Memory B cell (primary cell): Measurements from ENCODE around the gene TNS4.

Experiments
- ATAC-seq: fragments of 150-1000 bp; cut with Tn5 transposase; 2 replicates; pipeline ENCODE4 v1.10.0; 2021; ENCODE audit warnings: low read depth, mild to moderate bottlenecking, moderate library complexity
- DNase-seq, 2 donors: peaks; one replicate each; pipeline ENCODE4 v3.0.0; 2022; ENCODE audit warnings: low spot score in 2 of 2
- H3K27ac Mint-ChIP-seq: one replicate; pipeline ENCODE4 v1.8.0; 2022; ENCODE audit warnings: mild to moderate bottlenecking, moderate library complexity, mixed read lengths
- H3K27me3 Mint-ChIP-seq: one replicate; pipeline ENCODE4 v1.8.0; 2022; ENCODE audit warnings: mixed read lengths
- H3K36me3 Mint-ChIP-seq: one replicate; pipeline ENCODE4 v1.8.0; 2022; ENCODE audit warnings: mild to moderate bottlenecking, mixed read lengths
- H3K4me1 Mint-ChIP-seq: one replicate; pipeline ENCODE4 v1.8.0; 2022; ENCODE audit warnings: mixed read lengths
- H3K4me3 Mint-ChIP-seq: one replicate; pipeline ENCODE4 v1.8.0; 2022; ENCODE audit warnings: mild to moderate bottlenecking, moderate library complexity, mixed read lengths
- H3K9me3 Mint-ChIP-seq: one replicate; pipeline ENCODE4 v1.8.0; 2022; ENCODE audit warnings: mixed read lengths

The TNS4 gene

GRCh38 chr17:40431231-40431602 lies 70.2 kb downstream of the TNS4 start:
- Mint-ChIP-seq H3K4me3 (no peak overlapping the region), H3K27me3 (peaks cover 4% of the 10 kb centered on the region), H3K9me3 (no peaks in the 10 kb centered on the region), H3K36me3 (no peaks in the 10 kb centered on the region), H3K27ac (no peak overlapping the region), H3K4me1 (no peaks in the 10 kb centered on the region)
- DNase-seq (no peak), ATAC-seq (no peak)

GRCh38 chr17:40430272-40431230 lies 70.9 kb downstream of the TNS4 start:
- Mint-ChIP-seq H3K4me1 (no peaks in the 10 kb centered on the region), H3K27me3 (peaks cover 4% of the 10 kb centered on the region), H3K36me3 (no peaks in the 10 kb centered on the region), H3K9me3 (no peaks in the 10 kb centered on the region), H3K4me3 (no peak overlapping the region), H3K27ac (no peak overlapping the region)
- ATAC-seq = no peak
- DNase-seq = no peak

GRCh38 chr17:40427002-40427491 lies 74.4 kb downstream of the TNS4 start:
- Mint-ChIP-seq H3K27ac (no peak overlapping the region), H3K27me3 (peaks cover 3% of the 10 kb centered on the region), H3K9me3 (no peaks in the 10 kb centered on the region), H3K4me3 (no peak overlapping the region), H3K4me1 (no peaks in the 10 kb centered on the region), H3K36me3 (no peaks in the 10 kb centered on the region)
- DNase-seq = no peak
- ATAC-seq = no peak
